MG63 (cell line): ENCODE results near the gene SLC6A20. TPM values are rescaled to one million over a fixed set of nuclear protein-coding genes. Genes with fewer than 3 reads are reported as not detected.
A peak's percentile ranks its signal among the peaks of the same experiment; 100 is the strongest.

Source experiments
- DNase-seq: peaks from one replicate; pipeline ENCODE4 v3.0.0-alpha.2; 2020
- H3K27me3 ChIP-seq: fragments of 250-450 bp; sonication (Bioruptor Pico); 2 replicates; pipeline ENCODE4 v1.5.1; 2020; ENCODE audit warnings: mild to moderate bottlenecking, moderate library complexity
- H3K36me3 ChIP-seq: fragments of 250-450 bp; sonication (Bioruptor Pico); 2 replicates; pipeline ENCODE4 v1.5.1; 2020; ENCODE audit warnings: mild to moderate bottlenecking, moderate library complexity
- H3K4me3 ChIP-seq: fragments of 250-450 bp; sonication (Bioruptor Pico); 2 replicates; pipeline ENCODE4 v1.5.1; 2020; ENCODE audit warnings: mild to moderate bottlenecking, moderate library complexity
- H3K9me3 ChIP-seq: fragments of 250-450 bp; sonication (Bioruptor Pico); 2 replicates; pipeline ENCODE4 v1.5.1; 2020; ENCODE audit warnings: mild to moderate bottlenecking, moderate library complexity
- total RNA-seq: library from RNA; depleted of rRNA; stranded (reverse); fragments of >200 nt; shearing (Covaris generic); gene quantifications from 2 replicates; pipeline ENCODE4 v1.2.3, GENCODE V29; 2014; ENCODE audit warnings: low replicate concordance; rRNA removed

Gene SLC6A20, protein sequence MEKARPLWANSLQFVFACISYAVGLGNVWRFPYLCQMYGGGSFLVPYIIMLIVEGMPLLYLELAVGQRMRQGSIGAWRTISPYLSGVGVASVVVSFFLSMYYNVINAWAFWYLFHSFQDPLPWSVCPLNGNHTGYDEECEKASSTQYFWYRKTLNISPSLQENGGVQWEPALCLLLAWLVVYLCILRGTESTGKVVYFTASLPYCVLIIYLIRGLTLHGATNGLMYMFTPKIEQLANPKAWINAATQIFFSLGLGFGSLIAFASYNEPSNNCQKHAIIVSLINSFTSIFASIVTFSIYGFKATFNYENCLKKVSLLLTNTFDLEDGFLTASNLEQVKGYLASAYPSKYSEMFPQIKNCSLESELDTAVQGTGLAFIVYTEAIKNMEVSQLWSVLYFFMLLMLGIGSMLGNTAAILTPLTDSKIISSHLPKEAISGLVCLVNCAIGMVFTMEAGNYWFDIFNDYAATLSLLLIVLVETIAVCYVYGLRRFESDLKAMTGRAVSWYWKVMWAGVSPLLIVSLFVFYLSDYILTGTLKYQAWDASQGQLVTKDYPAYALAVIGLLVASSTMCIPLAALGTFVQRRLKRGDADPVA
- total RNA-seq = not detected in 2 replicates

- no peak within 1 kb of the TSS; the same call in 1 of the 2 replicates for H3K4me3 ChIP-seq
- DNase-seq = no peak
- peaks cover 17% of the 10 kb centered on the region for H3K27me3 ChIP-seq
- no peaks in the 10 kb centered on the region for H3K36me3 ChIP-seq
- H3K9me3 ChIP-seq = no peaks in the 10 kb centered on the region
These were observed at the start of gene SLC6A20 for GRCh38 chr3:45795882-45796765. Gene SLC6A20, minus strand, starts transcription at chr3:45796536. Its CDS starts 117 bp downstream, at chr3:45796419.

DNA sequence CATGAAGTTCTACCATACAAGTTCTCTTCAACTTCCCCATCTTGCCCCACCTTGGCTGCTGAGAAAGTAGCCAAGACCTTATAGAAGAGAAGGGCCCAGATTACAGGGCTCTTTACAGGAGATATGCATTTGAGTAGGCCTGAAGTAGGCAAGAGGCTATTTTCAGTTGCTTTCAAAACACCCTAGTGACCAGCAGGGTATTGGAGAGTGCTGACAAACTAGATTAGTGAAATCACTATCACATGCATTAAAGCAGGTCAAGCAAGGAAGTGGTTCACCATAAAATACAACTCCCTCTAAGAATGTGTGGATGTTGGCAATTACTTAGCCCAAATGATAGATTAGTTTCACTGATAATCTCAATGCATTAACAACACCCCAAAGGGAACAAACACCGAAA, 48.3 kb upstream of the SLC6A20 start:
- no peaks in the 10 kb centered on the region for H3K36me3 ChIP-seq
- DNase-seq = no peak
- no peaks in the 10 kb centered on the region for H3K9me3 ChIP-seq
- H3K27me3 ChIP-seq = peaks cover 6% of the 10 kb centered on the region; the same call in 1 of the 2 replicates
- H3K4me3 ChIP-seq = no peak overlapping the region

DNA sequence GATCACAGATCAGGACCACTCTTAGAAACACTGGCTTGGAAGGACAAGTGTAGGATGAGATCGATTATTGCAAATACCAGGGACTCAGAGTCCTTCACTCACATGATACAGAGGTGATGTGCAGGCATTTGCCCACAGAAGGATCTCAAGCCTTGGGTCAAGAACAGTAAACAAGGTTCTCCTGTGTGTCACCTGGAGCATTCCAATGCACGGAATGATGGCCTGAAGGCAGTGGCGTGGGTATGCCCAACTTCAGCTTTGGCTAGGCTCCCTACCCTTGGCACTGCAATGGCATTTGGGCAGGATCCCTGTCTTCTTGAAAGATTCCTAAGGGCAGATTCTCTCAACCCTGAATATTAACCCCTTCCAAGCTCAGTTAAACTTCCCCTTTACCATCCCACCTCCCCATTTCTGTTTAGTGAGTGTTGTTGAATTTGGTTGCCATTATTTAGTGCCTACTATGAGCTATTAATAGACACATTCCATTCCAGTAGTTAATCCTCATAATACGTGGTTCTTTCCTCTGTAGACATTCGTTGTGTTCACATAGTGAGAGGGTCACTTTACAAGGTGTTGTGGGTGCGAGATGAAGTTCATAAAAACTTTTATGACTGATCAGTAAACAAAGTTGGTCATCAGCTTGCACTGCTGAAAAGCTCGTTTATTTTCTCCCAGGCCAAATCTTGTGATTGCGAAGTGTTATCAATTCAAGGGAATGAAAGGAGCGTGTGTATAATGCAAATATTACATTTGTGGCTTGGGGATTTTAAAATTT, 46.7 kb upstream of the SLC6A20 start:
- H3K9me3 ChIP-seq = no peaks in the 10 kb centered on the region
- no peak for DNase-seq
- no peaks in the 10 kb centered on the region for H3K36me3 ChIP-seq
- H3K27me3 ChIP-seq = peaks cover 4% of the 10 kb centered on the region; the same call in 1 of the 2 replicates
- H3K4me3 ChIP-seq = no peak overlapping the region

DNA sequence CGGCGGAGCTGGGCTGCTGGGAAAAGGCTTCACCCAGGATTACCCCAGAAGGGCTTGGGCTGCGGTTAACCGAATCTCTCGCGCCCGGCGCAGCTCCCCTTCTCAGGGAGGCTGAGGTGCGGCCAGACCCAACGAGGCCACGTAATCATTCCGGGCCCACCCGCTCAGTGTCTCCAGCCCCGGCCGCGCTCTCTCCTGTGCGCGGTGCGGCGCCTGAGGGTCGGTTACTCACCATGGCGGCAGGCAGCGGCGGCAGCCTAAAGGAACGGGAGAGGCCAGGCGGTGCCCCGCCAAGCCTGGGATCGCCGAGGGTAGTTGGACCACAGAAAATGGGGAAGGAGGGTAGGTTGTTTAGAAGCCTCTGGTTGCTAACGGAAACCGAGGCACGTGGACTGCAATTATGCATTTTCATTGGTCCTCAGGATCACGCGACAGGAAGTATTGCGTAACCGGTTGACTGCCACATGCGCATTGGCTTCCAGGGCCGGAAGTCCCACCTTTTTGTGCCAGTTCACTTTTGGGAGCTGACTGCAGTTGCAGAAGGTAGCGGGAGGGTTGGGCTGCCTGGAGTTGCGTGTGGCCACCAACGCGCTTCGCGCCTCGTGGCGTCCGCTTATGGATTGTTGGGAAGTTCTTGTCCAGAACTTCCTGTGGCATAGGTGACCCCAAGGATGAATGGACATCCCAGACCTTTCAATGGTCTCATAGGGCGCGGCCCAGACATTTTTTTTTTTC, 45.6 kb upstream of the SLC6A20 start, which contains the start of gene LZTFL1:
TSS of gene LZTFL1 (minus strand) at position 363 of the 735 bp plus-strand sequence. CDS start at position 235, 128 bp downstream.
- H3K36me3 ChIP-seq = no peaks in the 10 kb centered on the region
- H3K27me3 ChIP-seq = peaks cover under 1% of the 10 kb centered on the region; the same call in 1 of the 2 replicates
- peak within 1 kb of the TSS; percentile 95 for H3K4me3 ChIP-seq
- H3K9me3 ChIP-seq = no peaks in the 10 kb centered on the region
- DNase-seq = peak; percentile 89

GRCh38 chr3:45841420-45841756, 45.1 kb upstream of the SLC6A20 start:
- Histone ChIP-seq H3K9me3 (no peaks in the 10 kb centered on the region), H3K4me3 (peak overlapping the region; percentile 95), H3K27me3 (no peaks in the 10 kb centered on the region), H3K36me3 (no peaks in the 10 kb centered on the region)
- no peak for DNase-seq

DNA sequence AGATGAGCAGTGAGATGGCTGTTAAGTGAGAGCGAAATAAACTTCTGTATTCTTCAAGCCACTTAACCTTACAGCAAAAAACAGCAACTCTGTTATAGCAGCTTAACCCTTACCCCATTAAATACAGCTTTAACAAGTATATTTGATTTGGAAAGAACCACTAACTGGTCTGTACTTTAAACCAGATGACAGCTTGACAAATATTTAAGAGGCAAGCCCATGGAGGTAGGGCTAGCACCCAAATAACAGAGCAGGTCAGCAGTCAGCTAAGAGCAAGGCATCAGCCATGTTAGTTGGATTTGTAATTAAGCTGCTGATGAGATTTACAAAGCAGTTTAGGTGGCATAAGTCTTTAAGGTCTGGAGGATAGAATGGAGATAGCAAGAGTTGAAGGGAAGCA, 42.1 kb upstream of the SLC6A20 start:
- Histone ChIP-seq H3K4me3 (no peak overlapping the region), H3K9me3 (no peaks in the 10 kb centered on the region), H3K27me3 (no peaks in the 10 kb centered on the region), H3K36me3 (no peaks in the 10 kb centered on the region)
- no peak for DNase-seq

- no peak for DNase-seq
These were observed 36.4 kb upstream of the SLC6A20 start for GRCh38 chr3:45832699-45833098.

DNA sequence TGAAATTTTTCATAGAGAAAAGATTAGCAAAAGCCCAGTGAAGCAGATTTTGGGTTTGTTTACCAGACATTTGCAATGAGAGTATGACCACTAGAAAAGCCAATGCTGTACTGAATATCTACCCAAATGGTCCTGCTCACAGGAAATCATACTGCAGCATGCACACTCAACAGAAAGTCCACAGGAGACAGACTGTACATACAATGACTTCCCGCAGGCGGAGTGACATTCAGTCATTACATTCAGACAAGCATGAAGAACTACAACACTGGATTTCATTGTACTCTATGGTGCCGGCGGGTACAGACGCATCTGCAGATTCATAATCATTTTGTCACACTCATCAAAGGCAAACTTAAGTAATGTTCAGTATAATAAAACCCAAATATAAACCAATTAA, 33.8 kb upstream of the SLC6A20 start:
- no peak for DNase-seq
- no peaks in the 10 kb centered on the region for H3K36me3 ChIP-seq
- H3K9me3 ChIP-seq = no peaks in the 10 kb centered on the region
- H3K27me3 ChIP-seq = no peaks in the 10 kb centered on the region
- no peak overlapping the region for H3K4me3 ChIP-seq

More at GRCh38 chr3:45832699-45833098, 36.4 kb upstream of the SLC6A20 start:
- Histone ChIP-seq H3K4me3 (no peak overlapping the region), H3K36me3 (no peaks in the 10 kb centered on the region), H3K9me3 (no peaks in the 10 kb centered on the region), H3K27me3 (no peaks in the 10 kb centered on the region)

DNA sequence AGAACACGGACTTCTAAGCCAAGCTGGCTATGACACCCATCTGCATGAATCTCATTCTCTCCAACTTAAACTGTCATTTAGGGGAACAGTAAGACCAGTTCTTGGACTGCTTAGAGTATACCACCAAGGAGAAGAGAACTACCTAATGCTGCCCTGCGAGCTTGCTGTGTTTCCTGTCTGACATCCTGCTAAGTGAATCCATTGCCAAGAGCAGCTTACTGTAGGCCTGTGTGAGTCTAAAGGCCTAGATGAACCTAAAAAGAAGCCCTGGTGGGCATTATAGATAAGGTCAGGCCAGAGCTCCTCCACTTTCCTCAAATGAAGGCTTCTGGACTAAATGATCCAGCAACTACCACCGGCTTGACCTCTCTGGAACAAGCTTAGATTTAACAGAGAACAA, 30.6 kb upstream of the SLC6A20 start:
- no peak for DNase-seq
- no peaks in the 10 kb centered on the region for H3K27me3 ChIP-seq
- H3K9me3 ChIP-seq = no peaks in the 10 kb centered on the region
- no peak overlapping the region for H3K4me3 ChIP-seq
- H3K36me3 ChIP-seq = no peaks in the 10 kb centered on the region

DNA sequence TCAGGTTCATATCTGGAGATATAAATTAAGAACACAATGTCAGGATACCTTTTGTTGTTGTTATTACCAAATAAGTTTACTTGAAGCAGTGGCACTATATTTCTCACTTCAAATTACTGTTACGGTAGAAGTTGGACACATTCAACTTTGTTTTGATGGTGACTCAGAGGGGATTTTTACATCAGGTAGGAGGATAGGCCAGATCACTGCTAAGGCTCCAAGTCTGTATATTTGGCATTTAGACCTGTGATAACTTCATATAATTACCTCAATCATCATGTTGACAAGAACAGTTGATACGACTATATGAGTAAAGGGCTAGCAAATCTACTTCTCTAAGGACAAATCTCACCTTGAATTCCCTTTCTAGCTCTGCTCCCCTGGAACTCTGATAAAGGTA, 30.0 kb upstream of the SLC6A20 start:
- H3K36me3 ChIP-seq = no peaks in the 10 kb centered on the region
- no peak for DNase-seq
- H3K27me3 ChIP-seq = no peaks in the 10 kb centered on the region
- H3K4me3 ChIP-seq = no peak overlapping the region
- H3K9me3 ChIP-seq = no peaks in the 10 kb centered on the region

DNA sequence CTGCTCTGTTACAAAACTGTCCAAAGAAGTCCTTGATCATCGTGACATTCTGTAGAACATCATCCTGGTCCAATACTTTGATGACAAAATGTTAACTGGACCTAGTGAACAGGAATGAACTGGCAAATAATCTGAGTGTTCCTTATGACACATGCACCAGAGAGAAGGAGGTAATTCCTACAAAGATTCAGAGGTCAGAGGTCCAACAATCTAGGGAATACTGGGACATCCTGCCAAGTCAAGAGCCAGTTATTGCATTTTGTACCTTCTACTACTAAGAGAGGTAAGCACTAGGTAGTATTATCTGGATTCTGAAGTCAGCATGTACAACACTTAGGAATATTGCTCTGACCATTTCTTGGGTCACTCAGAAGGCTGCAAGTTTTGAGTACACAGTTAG, 24.8 kb upstream of the SLC6A20 start:
- no peak for DNase-seq
- Histone ChIP-seq H3K36me3 (no peaks in the 10 kb centered on the region), H3K27me3 (no peaks in the 10 kb centered on the region), H3K4me3 (no peak overlapping the region), H3K9me3 (peaks cover 3% of the 10 kb centered on the region; the same call in 1 of the 2 replicates)

DNA sequence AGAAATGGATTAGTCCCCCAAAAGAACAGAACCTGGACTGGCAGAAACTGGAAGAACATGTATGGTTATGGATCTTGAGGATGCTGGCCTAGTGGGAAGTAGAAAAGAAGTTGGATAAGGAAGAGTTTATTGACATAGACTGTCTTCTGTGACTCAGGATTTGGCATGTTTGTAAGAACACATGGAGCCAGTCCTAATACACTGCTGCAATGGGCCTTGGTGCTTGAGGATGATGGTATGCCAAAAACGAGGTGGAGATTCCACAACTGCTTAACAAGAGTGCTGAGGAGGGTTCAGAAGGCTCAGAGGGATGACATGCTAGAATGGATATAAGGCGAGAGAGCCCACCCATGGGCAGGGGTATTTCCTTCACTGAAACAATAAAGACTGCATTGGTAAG, 23.2 kb upstream of the SLC6A20 start:
- Histone ChIP-seq H3K27me3 (no peaks in the 10 kb centered on the region), H3K36me3 (no peaks in the 10 kb centered on the region), H3K9me3 (peaks cover 3% of the 10 kb centered on the region; the same call in 1 of the 2 replicates), H3K4me3 (no peak overlapping the region)
- peak; percentile 52 for DNase-seq

- H3K9me3 ChIP-seq = peaks cover 3% of the 10 kb centered on the region; the same call in 1 of the 2 replicates
- no peaks in the 10 kb centered on the region for H3K36me3 ChIP-seq
- no peaks in the 10 kb centered on the region for H3K27me3 ChIP-seq
- DNase-seq = peak; percentile 77
- no peak overlapping the region for H3K4me3 ChIP-seq
These were observed 21.6 kb upstream of the SLC6A20 start for GRCh38 chr3:45817831-45818522.

DNA sequence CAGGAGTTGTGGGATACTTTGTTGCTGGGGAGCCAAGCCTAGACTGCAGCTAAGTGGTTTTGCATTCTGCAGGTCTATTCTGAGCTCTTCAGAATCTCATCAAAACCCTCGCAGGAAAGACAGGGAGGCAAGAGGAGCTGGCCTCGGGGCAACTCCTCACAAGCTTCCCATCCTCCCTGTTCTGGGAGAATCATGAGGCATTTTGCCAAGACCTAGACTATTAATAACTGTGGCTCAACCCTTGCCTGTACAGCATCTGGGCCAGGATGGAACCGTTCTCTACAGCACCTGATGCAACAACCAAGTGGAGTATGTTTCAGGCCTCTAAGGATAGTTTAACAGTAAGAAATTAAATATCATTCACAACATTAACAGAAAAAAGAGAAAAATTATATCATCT, 20.2 kb upstream of the SLC6A20 start:
- DNase-seq = no peak
- peaks cover 3% of the 10 kb centered on the region; the same call in 1 of the 2 replicates for H3K9me3 ChIP-seq
- no peaks in the 10 kb centered on the region for H3K36me3 ChIP-seq

DNA sequence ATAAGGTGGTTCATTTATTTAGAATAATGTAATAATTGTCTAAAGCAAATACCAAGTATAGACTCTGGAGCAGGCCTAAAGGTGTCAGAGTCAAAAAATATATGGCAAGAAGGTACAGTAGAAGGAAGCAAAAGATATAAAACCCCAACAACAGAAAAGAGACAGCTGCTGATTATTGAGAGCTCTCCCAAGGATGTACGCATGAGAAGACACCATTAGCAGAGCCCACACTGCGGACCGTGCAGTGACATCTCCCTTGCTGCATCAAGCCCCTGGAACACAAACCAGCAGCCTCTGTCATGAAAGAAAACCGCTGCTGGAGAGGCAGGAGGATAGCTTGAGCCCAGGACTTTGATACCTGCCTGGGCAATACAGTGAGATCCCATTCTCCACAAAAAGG, 18.0 kb upstream of the SLC6A20 start:
- Histone ChIP-seq H3K9me3 (peaks cover 3% of the 10 kb centered on the region; the same call in 1 of the 2 replicates), H3K27me3 (no peaks in the 10 kb centered on the region), H3K4me3 (no peak overlapping the region), H3K36me3 (no peaks in the 10 kb centered on the region)
- no peak for DNase-seq

More for the DNA sequence above, 20.2 kb upstream of the SLC6A20 start:
- no peak overlapping the region for H3K4me3 ChIP-seq
- no peaks in the 10 kb centered on the region for H3K27me3 ChIP-seq
